ENCODE data around the gene RBKS.
A peak's percentile ranks its signal among the peaks of the same experiment; 100 is the strongest.

The RBKS gene

GRCh38 chr2:27890146-27890923 lies at the start of gene RBKS, which contains the start of gene BABAM2:
Gene RBKS, minus strand, starts transcription at chr2:27890387. Its CDS starts 42 bp downstream, at chr2:27890345.
Gene BABAM2, plus strand, starts transcription at chr2:27890729. Its CDS starts 3,828 bp downstream, at chr2:27894557.
- Mint-ChIP-seq H3K27ac (peak within 1 kb of the TSS; percentile 100), H3K36me3 (peaks cover 7% of the 10 kb centered on the region), H3K9me3 (no peaks in the 10 kb centered on the region), H3K27me3 (no peaks in the 10 kb centered on the region), H3K4me1 (peaks cover 21% of the 10 kb centered on the region), H3K4me3 (peak within 1 kb of the TSS; percentile 94)
- DNase-seq (ENCODE audit: low spot score in 2 of 2) (peak; percentile 96), ATAC-seq (ENCODE audit: low read depth) (peak; percentile 57)

GRCh38 chr2:27935026-27935425 lies 44.8 kb upstream of the RBKS start:
- H3K9me3 Mint-ChIP-seq = no peaks in the 10 kb centered on the region
- H3K27ac Mint-ChIP-seq = peak overlapping the region; percentile 7
- H3K27me3 Mint-ChIP-seq = no peaks in the 10 kb centered on the region
- DNase-seq (ENCODE audit: low spot score in 2 of 2) = no peak
- no peak for ATAC-seq (ENCODE audit: low read depth)
- H3K36me3 Mint-ChIP-seq = peaks cover 27% of the 10 kb centered on the region
- H3K4me1 Mint-ChIP-seq = peaks cover 10% of the 10 kb centered on the region
- H3K4me3 Mint-ChIP-seq = no peak overlapping the region

GRCh38 chr2:27932396-27932795 lies 42.2 kb upstream of the RBKS start:
- Mint-ChIP-seq H3K27me3 (no peaks in the 10 kb centered on the region), H3K9me3 (no peaks in the 10 kb centered on the region), H3K36me3 (peaks cover 23% of the 10 kb centered on the region), H3K4me1 (peaks cover 8% of the 10 kb centered on the region), H3K27ac (peak overlapping the region; percentile 51), H3K4me3 (no peak overlapping the region)
- ATAC-seq (ENCODE audit: low read depth) (no peak), DNase-seq (ENCODE audit: low spot score in 2 of 2) (no peak)

- Mint-ChIP-seq H3K4me3 (no peak overlapping the region), H3K27ac (no peak overlapping the region), H3K36me3 (peaks cover 23% of the 10 kb centered on the region), H3K27me3 (no peaks in the 10 kb centered on the region), H3K9me3 (no peaks in the 10 kb centered on the region), H3K4me1 (peaks cover 5% of the 10 kb centered on the region)
- DNase-seq (ENCODE audit: low spot score in 2 of 2) (no peak), ATAC-seq (ENCODE audit: low read depth) (no peak)
Observed at GRCh38 chr2:27931361-27931950, 41.3 kb upstream of the RBKS start.

- peaks cover 28% of the 10 kb centered on the region for H3K36me3 Mint-ChIP-seq
- peaks cover 10% of the 10 kb centered on the region for H3K4me1 Mint-ChIP-seq
- no peaks in the 10 kb centered on the region for H3K27me3 Mint-ChIP-seq
- no peak overlapping the region for H3K27ac Mint-ChIP-seq
- DNase-seq (ENCODE audit: low spot score in 2 of 2) = no peak
- H3K9me3 Mint-ChIP-seq = no peaks in the 10 kb centered on the region
- no peak for ATAC-seq (ENCODE audit: low read depth)
- no peak overlapping the region for H3K4me3 Mint-ChIP-seq
Observed at GRCh38 chr2:27929916-27930486, 39.8 kb upstream of the RBKS start.

- peak overlapping the region; percentile 23 for H3K27ac Mint-ChIP-seq
Observed at GRCh38 chr2:27925766-27926472, 35.7 kb upstream of the RBKS start.

GRCh38 chr2:27922842-27923241 lies 32.7 kb upstream of the RBKS start:
- Mint-ChIP-seq H3K4me3 (no peak overlapping the region), H3K9me3 (no peaks in the 10 kb centered on the region), H3K27me3 (no peaks in the 10 kb centered on the region), H3K27ac (no peak overlapping the region), H3K36me3 (peaks cover 7% of the 10 kb centered on the region), H3K4me1 (peaks cover 9% of the 10 kb centered on the region)
- no peak for DNase-seq (ENCODE audit: low spot score in 2 of 2)
- ATAC-seq (ENCODE audit: low read depth) = no peak

More at GRCh38 chr2:27925766-27926472, 35.7 kb upstream of the RBKS start:
- Mint-ChIP-seq H3K9me3 (no peaks in the 10 kb centered on the region), H3K4me3 (no peak overlapping the region), H3K4me1 (peaks cover 5% of the 10 kb centered on the region), H3K27me3 (no peaks in the 10 kb centered on the region), H3K36me3 (peaks cover 12% of the 10 kb centered on the region)
- DNase-seq (ENCODE audit: low spot score in 2 of 2) (no peak), ATAC-seq (ENCODE audit: low read depth) (no peak)

GRCh38 chr2:27921880-27922547 lies 31.8 kb upstream of the RBKS start:
- DNase-seq (ENCODE audit: low spot score in 2 of 2) = no peak
- ATAC-seq (ENCODE audit: low read depth) = no peak
- Mint-ChIP-seq H3K27me3 (no peaks in the 10 kb centered on the region), H3K4me3 (no peak overlapping the region), H3K27ac (peak overlapping the region; percentile 78), H3K4me1 (peaks cover 9% of the 10 kb centered on the region), H3K9me3 (no peaks in the 10 kb centered on the region), H3K36me3 (peaks cover 7% of the 10 kb centered on the region)

- Mint-ChIP-seq H3K36me3 (peaks cover 6% of the 10 kb centered on the region), H3K4me1 (peaks cover 8% of the 10 kb centered on the region), H3K27me3 (no peaks in the 10 kb centered on the region), H3K27ac (peak overlapping the region; percentile 78), H3K4me3 (no peak overlapping the region), H3K9me3 (no peaks in the 10 kb centered on the region)
- DNase-seq (ENCODE audit: low spot score in 2 of 2) (no peak), ATAC-seq (ENCODE audit: low read depth) (no peak)
Observed at GRCh38 chr2:27921424-27921823, 31.2 kb upstream of the RBKS start.

- peaks cover 4% of the 10 kb centered on the region for H3K4me1 Mint-ChIP-seq
- no peak overlapping the region for H3K4me3 Mint-ChIP-seq
- no peaks in the 10 kb centered on the region for H3K9me3 Mint-ChIP-seq
- DNase-seq (ENCODE audit: low spot score in 2 of 2) (peak in 1 of 2 donors; percentile 6), ATAC-seq (ENCODE audit: low read depth) (peak; percentile 99)
- H3K27ac Mint-ChIP-seq = peak overlapping the region; percentile 88
- H3K36me3 Mint-ChIP-seq = peaks cover 2% of the 10 kb centered on the region
- no peaks in the 10 kb centered on the region for H3K27me3 Mint-ChIP-seq
Observed at GRCh38 chr2:27920148-27920885, 30.1 kb upstream of the RBKS start.

GRCh38 chr2:27916293-27916995 lies 26.3 kb upstream of the RBKS start:
- H3K4me3 Mint-ChIP-seq = no peak overlapping the region
- peaks cover 4% of the 10 kb centered on the region for H3K36me3 Mint-ChIP-seq
- H3K9me3 Mint-ChIP-seq = no peaks in the 10 kb centered on the region
- no peaks in the 10 kb centered on the region for H3K27me3 Mint-ChIP-seq
- no peak for ATAC-seq (ENCODE audit: low read depth)
- no peak for DNase-seq (ENCODE audit: low spot score in 2 of 2)
- peaks cover 14% of the 10 kb centered on the region for H3K4me1 Mint-ChIP-seq
- no peak overlapping the region for H3K27ac Mint-ChIP-seq

GRCh38 chr2:27915874-27916273 lies 25.7 kb upstream of the RBKS start:
- peaks cover 20% of the 10 kb centered on the region for H3K4me1 Mint-ChIP-seq
- no peak overlapping the region for H3K27ac Mint-ChIP-seq
- H3K27me3 Mint-ChIP-seq = no peaks in the 10 kb centered on the region
- no peaks in the 10 kb centered on the region for H3K9me3 Mint-ChIP-seq
- peaks cover 8% of the 10 kb centered on the region for H3K36me3 Mint-ChIP-seq
- ATAC-seq (ENCODE audit: low read depth) = no peak
- no peak overlapping the region for H3K4me3 Mint-ChIP-seq
- DNase-seq (ENCODE audit: low spot score in 2 of 2) = no peak
